ENCODE data around the gene GSTM3. TPM values are rescaled to one million over a fixed set of nuclear protein-coding genes. Genes with fewer than 3 reads are reported as not detected.

GSTM3 gene
- total and polyA plus RNA-seq, 2 donors from 2014 or later, result 54.7 to 405 TPM

DNA sequence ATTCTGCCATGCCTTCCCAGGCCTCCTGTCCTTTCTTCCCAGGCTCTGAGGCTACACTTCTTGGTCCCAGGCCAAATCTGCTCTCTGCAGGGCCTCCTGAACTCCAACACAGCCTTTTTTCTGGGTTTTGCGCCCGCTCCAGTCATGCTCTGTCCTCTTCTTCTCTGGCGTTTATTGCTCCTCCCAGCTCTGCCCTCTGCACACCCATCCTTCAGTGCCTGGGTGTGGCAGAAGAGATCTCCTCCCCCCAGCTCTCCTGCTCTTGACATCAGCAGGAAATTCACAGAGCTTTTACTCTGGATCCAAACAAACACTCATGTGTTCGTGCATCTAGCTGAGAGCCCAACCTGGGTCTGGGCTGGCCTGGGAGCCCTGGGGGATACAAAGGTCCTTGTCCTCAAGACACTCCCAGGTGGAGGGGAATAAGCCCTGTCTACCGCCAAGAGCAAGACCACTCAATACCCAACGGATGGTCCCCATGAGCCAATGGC lies 45.7 kb upstream of the GSTM3 start:
- no peaks in the 10 kb centered on the region for H3K36me3 ChIP-seq (ENCODE audit: control insufficient read depth in 2 of 3, insufficient read depth in 3 of 3, low read length in 3 of 3)
- intact Hi-C loops (cut with DNase I), result no loop called here
- H3K27ac ChIP-seq (ENCODE audit: low read depth in 2 of 2, low read length in 2 of 2), result no peak overlapping the region
- H3K27me3 ChIP-seq (ENCODE audit: control insufficient read depth, insufficient read depth, low read length), result no peaks in the 10 kb centered on the region
- H3K9me3 ChIP-seq (ENCODE audit: control insufficient read depth in 2 of 3, insufficient read depth in 1 of 3, low read length in 3 of 3), result no peaks in the 10 kb centered on the region
- peak in 2 of 5 donors; percentile 35 to 50 for DNase-seq
- TF ChIP-seq, protein P1, sequence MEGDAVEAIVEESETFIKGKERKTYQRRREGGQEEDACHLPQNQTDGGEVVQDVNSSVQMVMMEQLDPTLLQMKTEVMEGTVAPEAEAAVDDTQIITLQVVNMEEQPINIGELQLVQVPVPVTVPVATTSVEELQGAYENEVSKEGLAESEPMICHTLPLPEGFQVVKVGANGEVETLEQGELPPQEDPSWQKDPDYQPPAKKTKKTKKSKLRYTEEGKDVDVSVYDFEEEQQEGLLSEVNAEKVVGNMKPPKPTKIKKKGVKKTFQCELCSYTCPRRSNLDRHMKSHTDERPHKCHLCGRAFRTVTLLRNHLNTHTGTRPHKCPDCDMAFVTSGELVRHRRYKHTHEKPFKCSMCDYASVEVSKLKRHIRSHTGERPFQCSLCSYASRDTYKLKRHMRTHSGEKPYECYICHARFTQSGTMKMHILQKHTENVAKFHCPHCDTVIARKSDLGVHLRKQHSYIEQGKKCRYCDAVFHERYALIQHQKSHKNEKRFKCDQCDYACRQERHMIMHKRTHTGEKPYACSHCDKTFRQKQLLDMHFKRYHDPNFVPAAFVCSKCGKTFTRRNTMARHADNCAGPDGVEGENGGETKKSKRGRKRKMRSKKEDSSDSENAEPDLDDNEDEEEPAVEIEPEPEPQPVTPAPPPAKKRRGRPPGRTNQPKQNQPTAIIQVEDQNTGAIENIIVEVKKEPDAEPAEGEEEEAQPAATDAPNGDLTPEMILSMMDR (IDR thresholded peaks at IDR 0.05; ENCODE audit: borderline replicate concordance, extremely low read depth, insufficient read depth), result no peak
- FAIRE-seq, result no peak
- no peak overlapping the region for H3K4me3 ChIP-seq (ENCODE audit: low read length in 3 of 3)
- H3K4me1 ChIP-seq (ENCODE audit: control insufficient read depth in 2 of 3, insufficient read depth in 2 of 3, low read depth in 1 of 3, low read length in 3 of 3), result peaks cover 7 to 15% (median 12%) of the 10 kb centered on the region in 3 donors
- H3K9ac ChIP-seq (ENCODE audit: low read length in 3 of 3), result no peak overlapping the region

DNA sequence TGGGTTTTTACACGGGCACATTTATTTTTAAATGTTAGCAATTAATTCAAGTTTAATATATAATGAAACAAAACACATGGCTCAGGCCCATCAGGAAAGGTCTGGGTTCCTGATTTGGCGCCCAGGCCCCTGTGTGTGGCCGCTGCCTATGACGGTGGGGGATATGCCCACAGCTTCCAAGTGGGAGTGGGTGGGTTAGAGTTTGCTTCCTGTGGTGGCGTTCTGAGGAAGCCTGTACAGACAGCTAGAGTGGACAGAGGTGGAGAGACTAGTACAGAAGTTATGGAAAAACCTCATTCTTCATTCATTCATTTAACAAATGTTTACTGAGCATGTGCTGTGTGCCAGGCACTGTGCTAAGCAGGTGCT lies 45.3 kb upstream of the GSTM3 start:
- Histone ChIP-seq H3K27me3 (ENCODE audit: control insufficient read depth, insufficient read depth, low read length) (no peaks in the 10 kb centered on the region), H3K27ac (ENCODE audit: low read depth in 2 of 2, low read length in 2 of 2) (no peak overlapping the region), H3K36me3 (ENCODE audit: control insufficient read depth in 2 of 3, insufficient read depth in 3 of 3, low read length in 3 of 3) (no peaks in the 10 kb centered on the region), H3K9ac (ENCODE audit: low read length in 3 of 3) (no peak overlapping the region), H3K4me3 (ENCODE audit: low read length in 3 of 3) (no peak overlapping the region), H3K9me3 (ENCODE audit: control insufficient read depth in 2 of 3, insufficient read depth in 1 of 3, low read length in 3 of 3) (peaks cover 0 to 2% (median 0%) of the 10 kb centered on the region in 3 donors), H3K4me1 (ENCODE audit: control insufficient read depth in 2 of 3, insufficient read depth in 2 of 3, low read depth in 1 of 3, low read length in 3 of 3) (peaks cover 2 to 15% (median 7%) of the 10 kb centered on the region in 3 donors)
- DNase-seq, result peak in 2 of 5 donors; percentile 11 to 32
- TF ChIP-seq, protein P1 (IDR thresholded peaks at IDR 0.05; ENCODE audit: borderline replicate concordance, extremely low read depth, insufficient read depth), result no peak
- intact Hi-C loops (cut with DNase I), result no loop called here
- FAIRE-seq, result no peak

DNA sequence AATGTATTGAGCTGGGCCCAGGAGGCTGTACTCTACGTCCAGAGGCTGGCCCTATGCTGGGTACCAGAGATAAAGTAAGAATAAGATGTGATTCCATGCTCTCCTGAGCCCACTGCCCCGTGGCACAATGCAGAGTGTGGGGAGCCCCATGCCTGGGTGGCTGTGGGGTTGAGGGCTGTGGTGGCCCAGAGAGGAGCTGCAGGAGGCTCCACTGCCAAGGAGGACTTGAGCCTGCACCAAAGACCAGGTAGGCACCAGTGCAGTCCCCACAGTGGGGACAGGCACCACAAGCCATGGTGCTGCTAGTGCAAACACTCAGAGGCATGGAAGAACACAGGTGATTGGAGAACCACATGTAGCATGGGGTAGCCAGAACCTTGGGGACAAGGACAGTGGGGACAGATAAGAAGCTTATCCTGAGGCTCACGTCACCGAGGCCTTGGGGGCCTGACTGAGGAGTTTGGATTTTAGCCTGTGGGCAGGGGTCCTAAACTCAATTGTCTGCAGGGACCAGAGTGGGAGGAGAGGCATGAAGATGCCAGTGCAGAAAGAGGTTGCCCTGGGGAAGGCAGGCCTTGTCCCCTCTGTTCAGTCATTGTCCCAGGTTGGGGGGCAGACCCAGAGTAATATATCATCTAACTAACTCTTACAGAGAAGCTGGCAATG lies 44.7 kb upstream of the GSTM3 start:
- H3K9ac ChIP-seq (ENCODE audit: low read length in 3 of 3), result no peak overlapping the region
- peaks cover 2 to 15% (median 6%) of the 10 kb centered on the region in 3 donors for H3K4me1 ChIP-seq (ENCODE audit: control insufficient read depth in 2 of 3, insufficient read depth in 2 of 3, low read depth in 1 of 3, low read length in 3 of 3)
- peaks cover 0 to 6% (median 0%) of the 10 kb centered on the region in 3 donors for H3K9me3 ChIP-seq (ENCODE audit: control insufficient read depth in 2 of 3, insufficient read depth in 1 of 3, low read length in 3 of 3)
- H3K27me3 ChIP-seq (ENCODE audit: control insufficient read depth, insufficient read depth, low read length), result no peaks in the 10 kb centered on the region
- TF ChIP-seq, protein P1 (IDR thresholded peaks at IDR 0.05; ENCODE audit: borderline replicate concordance, extremely low read depth, insufficient read depth), result no peak
- FAIRE-seq (no peak), DNase-seq (peak in 2 of 5 donors; percentile 18 to 49)
- no peak overlapping the region for H3K4me3 ChIP-seq (ENCODE audit: low read length in 3 of 3)
- H3K27ac ChIP-seq (ENCODE audit: low read depth in 2 of 2, low read length in 2 of 2), result no peak overlapping the region
- H3K36me3 ChIP-seq (ENCODE audit: control insufficient read depth in 2 of 3, insufficient read depth in 3 of 3, low read length in 3 of 3), result no peaks in the 10 kb centered on the region
- intact Hi-C loops (cut with DNase I), result no loop called here

Data from kidney (tissue), 14 donors.